Activated naive CD8-positive, alpha-beta T cell treated with anti-CD3 and anti-CD28 coated beads, Interleukin-2, amount 10 ng/mL, durations not matched to agents 7 days and 5 days (primary cell): ENCODE data around the gene SLC29A1. TPM values are rescaled to one million over a fixed set of nuclear protein-coding genes. Genes with fewer than 3 reads are reported as not detected.

Source experiments
- ATAC-seq: fragments of 150-1000 bp; cut with Tn5 transposase; one replicate; pipeline ENCODE4 v1.10.0; 2021; ENCODE audit warnings: low read depth, moderate library complexity
- POLR2A ChIA-PET: fragments of 350-600 bp; sonication (Branson Sonifier 250); formaldehyde crosslinking; loops from one replicate; lab custom pipeline; 2021; ENCODE audit warnings: antibody characterized with exemption; lab: Charles Lee
- DNase-seq: peaks from one replicate; pipeline ENCODE4 v3.0.0; 2021
- H3K27ac Mint-ChIP-seq: one replicate; pipeline ENCODE4 v1.8.0; 2022; ENCODE audit warnings: mild to moderate bottlenecking, mixed read lengths
- H3K27me3 Mint-ChIP-seq: one replicate; pipeline ENCODE4 v1.8.0; 2022; ENCODE audit warnings: mild to moderate bottlenecking, moderate library complexity, mixed read lengths
- H3K36me3 Mint-ChIP-seq: one replicate; pipeline ENCODE4 v1.8.0; 2021; ENCODE audit warnings: mild to moderate bottlenecking, mixed read lengths
- H3K4me1 Mint-ChIP-seq: one replicate; pipeline ENCODE4 v1.8.0; 2021; ENCODE audit warnings: mixed read lengths
- H3K4me3 Mint-ChIP-seq: one replicate; pipeline ENCODE4 v1.8.0; 2022; ENCODE audit warnings: mild to moderate bottlenecking, moderate library complexity, mixed read lengths
- H3K9me3 Mint-ChIP-seq: one replicate; pipeline ENCODE4 v1.8.0; 2021; ENCODE audit warnings: mixed read lengths
- total RNA-seq, 2 experiments: library from RNA; stranded (reverse); gene quantifications; one replicate each; pipeline ENCODE4 v1.2.3, GENCODE V29; 2021

Gene SLC29A1
- total RNA-seq, 2 experiments from 2014 or later, result 22.5 to 24.0 TPM

- H3K27ac Mint-ChIP-seq, result peak overlapping the region; percentile 12
- H3K36me3 Mint-ChIP-seq, result no peaks in the 10 kb centered on the region
- peaks cover 11% of the 10 kb centered on the region for H3K27me3 Mint-ChIP-seq
- peaks cover 35% of the 10 kb centered on the region for H3K4me1 Mint-ChIP-seq
- no peak for ATAC-seq
- no peaks in the 10 kb centered on the region for H3K9me3 Mint-ChIP-seq
- no peak overlapping the region for H3K4me3 Mint-ChIP-seq
- POLR2A ChIA-PET, result interaction anchor here (0.6 to 5.6 kb wide), 2 partner anchors 26 to 43 kb away, joined by 4 to 44 read pairs; partner anchors contain the start of gene HSP90AB1
- DNase-seq, result no peak
Observed at GRCh38 chr6:44220913-44221290, 2.5 kb upstream of the SLC29A1 start.

GRCh38 chr6:44221291-44221960 lies 2.0 kb upstream of the SLC29A1 start:
- Mint-ChIP-seq H3K4me3 (no peak overlapping the region), H3K36me3 (no peaks in the 10 kb centered on the region), H3K27ac (peak overlapping the region; percentile 12), H3K4me1 (peaks cover 37% of the 10 kb centered on the region), H3K9me3 (no peaks in the 10 kb centered on the region), H3K27me3 (peaks cover 11% of the 10 kb centered on the region)
- peak; percentile 80 for DNase-seq
- POLR2A ChIA-PET, result interaction anchor here (5.6 kb wide), 1 partner anchor 26 kb away, joined by 44 read pairs; the partner anchor contains the start of gene HSP90AB1
- ATAC-seq, result peak; percentile 65

- no peak overlapping the region for H3K4me3 Mint-ChIP-seq
- H3K27ac Mint-ChIP-seq, result no peak overlapping the region
- DNase-seq (no peak), ATAC-seq (no peak)
- no peaks in the 10 kb centered on the region for H3K9me3 Mint-ChIP-seq
- H3K4me1 Mint-ChIP-seq, result peaks cover 40% of the 10 kb centered on the region
- POLR2A ChIA-PET, result interaction anchor here (5.6 kb wide), 1 partner anchor 25 kb away, joined by 44 read pairs; the partner anchor contains the start of gene HSP90AB1
- H3K36me3 Mint-ChIP-seq, result no peaks in the 10 kb centered on the region
- H3K27me3 Mint-ChIP-seq, result peaks cover 11% of the 10 kb centered on the region
Observed at GRCh38 chr6:44221961-44222335, 1.4 kb upstream of the SLC29A1 start.

GRCh38 chr6:44222486-44223318 lies 693 bp upstream of the SLC29A1 start:
- Mint-ChIP-seq H3K4me1 (peaks cover 40% of the 10 kb centered on the region), H3K9me3 (no peaks in the 10 kb centered on the region), H3K4me3 (peak overlapping the region; percentile 83), H3K27ac (peak overlapping the region; percentile 85), H3K27me3 (peaks cover 11% of the 10 kb centered on the region), H3K36me3 (no peaks in the 10 kb centered on the region)
- DNase-seq (no peak), ATAC-seq (no peak)
- POLR2A ChIA-PET, result interaction anchor here (0.6 to 5.6 kb wide), 4 partner anchors 11 to 24 kb away, joined by 4 to 44 read pairs (median 8); partner anchors contain the start of gene HSP90AB1

GRCh38 chr6:44224029-44224964 lies 902 bp downstream of the SLC29A1 start:
- no peak for ATAC-seq
- H3K4me3 Mint-ChIP-seq, result peak overlapping the region; percentile 83

GRCh38 chr6:44224965-44225305 lies 1.5 kb downstream of the SLC29A1 start:
- H3K27ac Mint-ChIP-seq, result no peak overlapping the region
- DNase-seq (no peak), ATAC-seq (no peak)
- POLR2A ChIA-PET, result interaction anchor here (0.7 to 5.6 kb wide), 6 partner anchors 9 to 995 kb away, joined by 3 to 44 read pairs (median 6); partner anchors contain the start of gene HSP90AB1
- H3K4me1 Mint-ChIP-seq, result peaks cover 38% of the 10 kb centered on the region
- no peaks in the 10 kb centered on the region for H3K9me3 Mint-ChIP-seq
- H3K4me3 Mint-ChIP-seq, result peak overlapping the region; percentile 83
- no peaks in the 10 kb centered on the region for H3K36me3 Mint-ChIP-seq
- no peaks in the 10 kb centered on the region for H3K27me3 Mint-ChIP-seq

More at GRCh38 chr6:44224029-44224964, 902 bp downstream of the SLC29A1 start:
- no peaks in the 10 kb centered on the region for H3K36me3 Mint-ChIP-seq
- peak overlapping the region; percentile 70 for H3K27ac Mint-ChIP-seq
- DNase-seq, result peak; percentile 44
- peaks cover 38% of the 10 kb centered on the region for H3K4me1 Mint-ChIP-seq
- H3K27me3 Mint-ChIP-seq, result no peaks in the 10 kb centered on the region
- POLR2A ChIA-PET, result interaction anchor here (0.7 to 5.6 kb wide), 7 partner anchors 10 to 994 kb away, joined by 3 to 44 read pairs (median 4); partner anchors contain the start of gene HSP90AB1
- no peaks in the 10 kb centered on the region for H3K9me3 Mint-ChIP-seq

- Mint-ChIP-seq H3K4me3 (peak overlapping the region; percentile 19), H3K27me3 (no peaks in the 10 kb centered on the region), H3K9me3 (no peaks in the 10 kb centered on the region), H3K4me1 (peaks cover 38% of the 10 kb centered on the region), H3K27ac (no peak overlapping the region), H3K36me3 (peaks cover under 1% of the 10 kb centered on the region)
- ATAC-seq (no peak), DNase-seq (no peak)
- POLR2A ChIA-PET, result interaction anchor here (0.7 to 5.6 kb wide), 3 partner anchors 12 to 995 kb away, joined by 3 to 44 read pairs (median 8); partner anchors contain the start of gene HSP90AB1
Observed at GRCh38 chr6:44225579-44226325, 2.4 kb downstream of the SLC29A1 start.

GRCh38 chr6:44226368-44227147 lies 3.2 kb downstream of the SLC29A1 start:
- Mint-ChIP-seq H3K4me1 (peaks cover 34% of the 10 kb centered on the region), H3K27ac (no peak overlapping the region), H3K9me3 (no peaks in the 10 kb centered on the region), H3K27me3 (no peaks in the 10 kb centered on the region), H3K4me3 (no peak overlapping the region), H3K36me3 (peaks cover 5% of the 10 kb centered on the region)
- ATAC-seq (no peak), DNase-seq (no peak)
- POLR2A ChIA-PET, result interaction anchor here (5.6 kb wide), 1 partner anchor 20 kb away, joined by 44 read pairs; the partner anchor contains the start of gene HSP90AB1

- DNase-seq (no peak), ATAC-seq (no peak)
- H3K27ac Mint-ChIP-seq, result peak overlapping the region; percentile 30
- POLR2A ChIA-PET, result no interaction called here
- H3K4me1 Mint-ChIP-seq, result peaks cover 29% of the 10 kb centered on the region
- no peaks in the 10 kb centered on the region for H3K9me3 Mint-ChIP-seq
- H3K4me3 Mint-ChIP-seq, result no peak overlapping the region
- peaks cover 5% of the 10 kb centered on the region for H3K36me3 Mint-ChIP-seq
- no peaks in the 10 kb centered on the region for H3K27me3 Mint-ChIP-seq
Observed at GRCh38 chr6:44227148-44227793, 3.9 kb downstream of the SLC29A1 start.

GRCh38 chr6:44228031-44228430 lies 4.6 kb downstream of the SLC29A1 start:
- Mint-ChIP-seq H3K4me3 (no peak overlapping the region), H3K4me1 (peaks cover 24% of the 10 kb centered on the region), H3K27ac (no peak overlapping the region), H3K9me3 (no peaks in the 10 kb centered on the region), H3K36me3 (peaks cover 5% of the 10 kb centered on the region), H3K27me3 (no peaks in the 10 kb centered on the region)
- ATAC-seq, result no peak
- no peak for DNase-seq
- POLR2A ChIA-PET, result interaction anchor here (1.1 kb wide), 1 partner anchor 28 kb away, joined by 3 read pairs; no protein-coding TSS in a partner anchor

- H3K4me3 Mint-ChIP-seq, result no peak overlapping the region
- peaks cover 23% of the 10 kb centered on the region for H3K4me1 Mint-ChIP-seq
- peaks cover 5% of the 10 kb centered on the region for H3K36me3 Mint-ChIP-seq
- no peak for ATAC-seq
- no peak overlapping the region for H3K27ac Mint-ChIP-seq
- no peak for DNase-seq
- no peaks in the 10 kb centered on the region for H3K27me3 Mint-ChIP-seq
- POLR2A ChIA-PET, result interaction anchor here (1.1 kb wide), 1 partner anchor 28 kb away, joined by 3 read pairs; no protein-coding TSS in a partner anchor
- H3K9me3 Mint-ChIP-seq, result no peaks in the 10 kb centered on the region
Observed at GRCh38 chr6:44228433-44228832, 5.0 kb downstream of the SLC29A1 start.
